ENCODE measurements around the gene ETDA.
"Not testable (repeated sequence)": the region's sequence is repeated elsewhere in the genome, so short reads cannot be mapped to it uniquely, and the experiment has no call there.

The ETDA gene

DNA sequence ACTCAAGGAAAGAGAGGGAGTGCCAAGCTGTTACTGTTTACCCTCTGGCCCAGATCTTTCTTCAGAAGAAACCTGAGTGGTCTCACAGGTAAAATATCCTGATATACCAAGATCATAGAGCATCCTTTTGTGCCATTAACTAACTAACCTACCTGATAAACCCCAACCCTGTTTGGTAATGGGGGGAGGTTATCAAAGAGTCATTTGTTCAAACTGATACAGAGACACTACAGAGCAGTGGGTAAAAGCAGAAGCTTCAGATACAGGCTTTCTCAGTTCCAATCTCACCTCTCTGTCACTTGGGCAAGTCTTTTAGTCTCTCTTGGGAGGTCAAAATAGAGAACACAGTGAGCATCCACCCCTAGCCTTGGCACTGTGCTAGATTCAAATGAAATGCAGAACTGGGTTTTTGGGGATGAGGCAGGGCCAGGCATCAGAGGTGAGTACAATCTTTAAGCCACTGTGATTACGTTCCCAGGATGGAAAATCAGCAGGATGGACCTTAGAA is at the start of gene ETDA:
ETDA (plus strand) TSS at position 51 of the 508 bp plus-strand sequence. CDS start 1,216 bp downstream, outside the sequence.
- not testable (repeated sequence) for DNase-seq (ENCODE audit: low read depth)

DNA sequence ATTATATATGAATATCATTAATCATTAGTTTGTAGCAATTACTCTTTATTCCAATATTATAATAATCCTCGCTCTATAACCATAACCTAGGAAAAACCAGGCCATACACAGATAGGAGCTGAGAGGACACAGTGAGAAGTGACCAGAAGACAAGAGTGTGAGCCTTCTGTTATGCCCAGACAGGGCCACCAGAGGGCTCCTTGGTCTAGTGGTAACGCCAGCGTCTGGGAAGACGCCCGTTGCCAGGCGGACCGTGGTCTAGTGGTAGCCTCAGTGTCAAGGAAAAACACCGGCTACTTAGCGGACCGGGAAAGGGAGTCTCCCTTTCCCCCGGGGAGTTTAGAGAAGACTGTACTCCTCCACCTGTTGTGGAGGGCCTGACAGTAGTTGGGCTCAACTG is 45.4 kb upstream of the ETDA start:
- peak; percentile 7 for DNase-seq (ENCODE audit: low read depth)

DNA sequence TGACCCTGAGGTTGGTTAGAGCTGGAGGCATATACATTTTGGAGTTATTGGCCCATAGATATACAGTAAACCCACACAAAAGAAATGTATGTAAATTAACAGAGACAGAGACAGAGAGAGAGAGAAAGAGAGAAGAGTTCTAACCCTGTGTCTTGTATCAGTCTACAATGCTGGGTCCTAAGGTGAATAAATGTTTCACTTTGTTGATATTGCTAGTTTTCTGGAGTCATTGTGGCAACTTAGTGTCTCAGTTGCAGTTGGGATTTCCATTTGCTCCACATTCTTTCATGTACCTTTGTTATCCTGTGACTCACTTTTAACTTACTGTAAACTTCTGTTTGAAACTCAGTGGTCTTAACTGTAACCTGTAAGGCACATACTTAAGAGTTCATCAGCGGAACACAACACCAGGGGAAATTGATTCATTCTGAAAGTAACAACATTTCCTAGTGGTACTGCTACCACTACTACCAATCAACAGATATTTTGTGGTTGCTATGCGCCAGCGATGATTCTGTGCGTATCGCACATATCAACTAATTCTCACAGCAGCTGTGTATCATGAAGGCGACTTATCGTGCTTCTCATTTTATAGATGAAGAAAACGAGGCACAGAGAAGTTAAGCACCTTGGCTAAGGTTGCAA is 38.5 kb upstream of the ETDA start:
- DNase-seq (ENCODE audit: low read depth): no peak

DNA sequence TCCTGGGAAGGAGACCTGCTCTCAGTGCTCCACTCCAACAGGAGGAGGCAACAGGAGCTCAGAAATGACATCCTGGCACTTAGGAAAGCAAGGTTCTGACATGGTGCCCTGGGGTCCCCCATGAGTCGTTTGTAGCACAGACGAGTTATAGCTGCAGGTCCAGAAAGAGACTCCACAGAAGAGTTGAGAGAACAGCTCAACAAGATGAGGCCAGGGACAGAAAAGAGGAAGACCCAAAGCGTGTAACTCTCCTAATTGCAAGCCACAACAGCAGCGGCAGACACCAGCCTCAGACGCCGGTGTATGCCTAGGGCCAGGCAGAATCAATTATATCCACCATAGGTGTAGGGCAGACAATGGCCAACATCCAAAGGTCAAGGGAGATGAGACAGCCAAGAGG is 5.9 kb upstream of the ETDA start:
- DNase-seq (ENCODE audit: low read depth): not testable (repeated sequence)

DNA sequence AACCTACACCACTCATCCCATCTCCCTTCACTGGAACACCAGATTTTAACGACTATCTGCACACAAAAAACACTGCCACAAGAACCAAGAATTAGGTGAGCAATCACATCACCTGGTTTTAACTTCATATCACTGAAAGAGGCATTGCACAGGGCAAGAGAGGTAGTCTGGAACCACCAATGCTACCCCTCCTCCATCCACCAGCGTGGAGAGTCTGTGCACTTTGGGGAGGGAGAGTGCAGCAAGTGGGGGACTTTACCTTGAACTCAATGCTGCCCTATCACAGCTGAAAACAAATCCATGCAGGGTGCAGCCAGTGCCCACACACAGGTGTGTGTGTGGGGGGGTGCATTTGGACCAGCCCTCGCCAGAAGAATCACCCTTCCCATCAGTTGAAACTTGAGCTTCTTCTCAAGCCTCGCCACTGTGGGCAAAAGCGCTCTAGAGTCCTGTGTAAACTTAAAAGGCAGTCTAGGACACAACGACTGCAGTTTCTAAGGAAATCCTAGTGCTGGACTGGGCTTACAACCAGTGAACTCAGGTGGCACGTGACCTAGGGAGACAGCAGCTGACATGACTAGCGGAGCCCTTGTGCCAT is 4.3 kb downstream of the ETDA start:
- DNase-seq (ENCODE audit: low read depth): not testable (repeated sequence)

DNA sequence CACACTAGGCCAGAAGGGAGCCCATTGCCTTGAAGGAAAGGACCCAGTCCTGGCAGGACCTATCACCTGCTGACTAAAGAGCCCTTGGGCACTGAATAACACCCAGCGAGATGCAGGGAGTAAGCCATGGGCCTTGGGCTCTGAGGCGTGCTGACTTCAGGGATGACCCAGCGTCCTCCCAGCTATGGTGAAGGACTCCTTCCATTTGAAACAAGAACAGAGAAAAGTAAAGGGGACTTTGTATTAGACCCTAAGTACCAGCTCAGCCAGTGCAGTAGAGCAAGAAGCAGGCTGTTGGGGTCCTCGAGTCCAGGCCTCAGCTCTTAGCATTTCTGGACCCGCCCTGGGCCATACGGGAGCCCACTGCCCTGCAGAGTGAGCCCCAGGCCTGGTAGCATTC is 5.1 kb downstream of the ETDA start:
- no peak for DNase-seq (ENCODE audit: low read depth)

DNA sequence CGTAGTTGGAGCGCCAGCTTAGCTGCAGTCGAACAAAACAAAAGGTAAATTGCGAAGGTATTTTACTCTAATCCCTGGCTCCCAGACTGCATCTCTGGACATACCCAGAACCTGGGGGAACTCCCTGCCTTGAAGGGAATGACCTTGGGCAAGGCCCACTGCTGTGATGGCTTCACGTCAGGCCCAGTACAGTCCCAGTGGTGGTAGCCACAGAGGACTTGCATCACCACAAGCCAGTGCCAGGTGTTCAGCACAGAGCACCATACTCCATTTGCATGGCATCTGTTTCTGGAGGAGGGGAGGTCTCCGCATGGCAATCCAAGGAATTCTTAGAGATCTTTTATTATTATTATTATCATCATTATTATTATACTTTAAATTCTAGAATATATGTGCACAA is 5.6 kb downstream of the ETDA start:
- no peak for DNase-seq (ENCODE audit: low read depth)

DNA sequence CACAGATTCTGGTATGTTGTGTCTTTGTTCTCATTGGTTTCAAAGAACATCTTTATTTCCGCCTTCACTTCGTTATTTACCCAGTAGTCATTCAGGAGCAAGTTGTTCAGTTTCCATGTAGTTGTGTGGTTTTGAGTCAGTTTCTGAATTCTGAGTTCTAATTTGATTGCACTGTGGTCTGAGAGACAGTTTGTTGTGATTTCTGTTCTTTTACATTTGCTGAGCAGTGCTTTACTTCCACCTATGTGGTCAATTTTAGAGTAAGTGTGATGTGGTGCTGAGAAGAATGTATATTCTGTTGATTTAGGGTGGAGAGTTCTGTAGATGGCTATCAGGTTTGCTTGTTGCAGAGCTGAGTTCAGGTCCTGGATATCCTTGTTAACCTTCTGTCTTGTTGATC is 9.1 kb downstream of the ETDA start:
- not testable (repeated sequence) for DNase-seq (ENCODE audit: low read depth)

DNA sequence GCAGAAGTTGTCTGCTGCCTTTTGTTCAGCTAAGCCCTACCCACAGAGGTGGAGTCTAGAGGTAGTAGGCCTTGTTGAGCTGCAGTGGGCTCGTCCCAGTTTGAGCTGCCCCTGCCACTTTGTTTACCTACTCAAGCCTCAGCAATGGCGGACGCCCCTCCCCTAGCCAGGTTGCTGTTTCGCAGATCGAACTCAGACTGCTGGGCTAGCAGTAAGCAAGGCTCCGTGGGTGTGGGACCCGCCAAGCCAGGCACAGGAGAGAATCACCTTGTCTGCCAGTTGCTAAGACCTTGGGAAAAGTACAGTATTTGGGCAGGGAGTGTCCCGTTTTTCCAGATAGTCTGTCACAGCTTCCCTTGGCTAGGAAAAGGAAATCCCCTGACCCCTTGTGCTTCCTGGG is 11.5 kb downstream of the ETDA start:
- not testable (repeated sequence) for DNase-seq (ENCODE audit: low read depth)

DNA sequence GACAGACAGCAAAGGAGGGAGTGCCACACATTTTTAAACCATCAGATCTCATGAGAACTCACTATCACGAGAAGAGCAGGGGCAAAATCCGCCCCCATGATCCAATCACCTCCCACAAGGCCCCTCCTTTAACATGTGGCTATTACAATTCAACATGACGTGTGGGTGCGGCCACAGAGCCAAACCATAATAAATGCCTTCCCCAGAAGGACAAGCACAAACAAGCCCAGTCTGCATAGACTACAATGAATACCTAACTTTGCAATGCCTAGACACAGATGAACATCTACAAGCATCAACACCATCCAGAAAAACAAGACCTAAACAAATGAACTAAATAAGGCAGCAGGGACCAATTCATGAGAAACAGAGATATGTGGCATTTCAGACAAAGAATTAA is 12.3 kb downstream of the ETDA start:
- DNase-seq (ENCODE audit: low read depth): no peak

DNA sequence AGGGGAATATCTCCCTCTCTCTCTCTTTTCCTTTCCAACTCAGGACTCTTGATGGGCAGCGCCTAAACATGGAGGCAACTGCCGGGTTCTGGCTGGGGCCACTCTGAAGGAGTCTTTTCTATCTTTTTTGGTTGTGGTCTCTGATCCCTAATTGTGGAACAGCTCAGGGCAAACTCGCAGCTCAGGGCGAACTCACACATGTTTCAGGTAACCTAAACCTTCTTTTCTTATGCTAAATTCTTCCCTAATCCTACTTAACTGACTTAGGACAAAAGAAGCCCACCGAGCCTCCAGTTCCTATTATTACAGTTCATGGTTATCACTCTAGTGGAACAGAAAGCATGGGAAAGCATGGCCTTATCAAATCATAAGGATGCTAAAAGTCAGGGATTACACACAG is 21.3 kb downstream of the ETDA start:
- no peak for DNase-seq (ENCODE audit: low read depth)

DNA sequence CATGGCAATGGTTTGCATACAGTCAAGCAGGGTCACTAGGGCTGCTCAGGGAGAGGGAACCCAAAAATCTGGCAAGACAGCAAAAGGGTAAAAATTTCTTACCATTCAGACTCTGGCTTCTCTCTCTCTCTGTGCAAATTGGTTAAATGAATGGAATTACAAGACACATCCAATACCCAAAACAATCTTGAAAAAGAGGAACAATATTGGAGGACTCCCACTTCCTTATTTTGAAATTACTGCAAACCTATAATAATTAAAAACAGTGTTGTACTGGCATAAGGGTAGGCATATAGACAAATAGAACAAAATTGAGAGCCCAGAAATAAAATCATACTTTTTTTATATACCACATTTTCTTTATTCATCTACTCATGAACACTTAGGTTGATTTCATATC is 24.1 kb downstream of the ETDA start:
- DNase-seq (ENCODE audit: low read depth): no peak

DNA sequence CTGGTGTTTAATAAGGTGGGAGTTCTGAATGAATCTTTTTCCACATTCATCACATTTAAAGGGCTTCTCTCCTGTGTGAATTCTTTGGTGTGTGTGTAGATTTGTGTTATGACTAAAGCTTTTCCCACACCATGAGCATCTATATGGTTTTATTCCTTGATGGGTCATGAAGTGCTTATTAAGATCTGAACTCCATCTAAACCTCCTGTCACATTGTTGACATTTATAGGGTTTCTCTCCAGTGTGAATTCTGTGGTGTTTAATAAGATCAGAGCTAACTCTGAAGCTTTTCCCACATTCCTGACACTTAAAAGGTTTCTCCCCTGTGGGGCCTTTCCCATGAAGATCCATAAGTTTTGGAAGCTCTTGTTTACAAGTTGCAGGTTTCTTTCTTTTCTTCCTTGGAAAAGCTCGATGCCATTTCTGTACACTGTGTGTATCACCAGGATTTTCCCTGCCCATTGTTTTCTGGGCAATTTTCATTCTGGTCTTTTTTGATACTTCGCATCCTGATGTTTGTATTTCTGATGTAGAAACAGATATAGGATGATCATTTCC is 35.5 kb downstream of the ETDA start:
- no peak for DNase-seq (ENCODE audit: low read depth)

DNA sequence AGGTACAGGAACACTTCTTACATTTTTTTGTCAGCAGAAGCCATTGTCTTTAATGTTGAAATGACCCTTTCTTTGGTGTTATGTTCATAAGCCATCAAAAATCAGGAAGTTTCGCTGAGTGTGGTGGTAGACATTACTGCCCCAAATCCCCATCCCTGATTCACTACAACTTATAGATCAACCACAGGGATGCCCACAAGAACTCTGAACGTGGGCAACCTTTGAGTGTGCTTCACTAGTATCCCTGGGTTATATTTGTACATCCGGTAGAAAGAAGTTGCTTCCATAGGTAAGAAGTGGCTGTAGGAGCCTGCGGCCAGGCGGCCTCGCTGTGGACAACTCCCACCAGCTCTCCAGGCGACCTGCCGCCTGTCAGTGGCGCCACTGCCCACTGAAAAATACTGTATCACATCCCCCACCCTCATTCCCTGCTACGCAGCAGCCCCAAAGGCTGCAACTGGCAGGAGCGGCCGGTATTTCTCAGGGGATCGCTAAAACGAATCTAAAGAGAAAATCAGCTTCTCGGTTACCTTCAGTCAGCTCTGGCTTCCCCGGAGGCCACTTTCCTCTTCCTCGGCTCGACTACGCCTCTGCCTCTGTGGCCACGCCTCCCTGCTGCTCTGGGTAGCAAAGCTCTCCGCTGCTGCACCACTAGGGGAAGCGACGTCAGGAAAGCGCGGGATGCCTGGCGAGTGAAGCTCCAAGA is 43.5 kb downstream of the ETDA start:
- peak; percentile 33 for DNase-seq (ENCODE audit: low read depth)

DNA sequence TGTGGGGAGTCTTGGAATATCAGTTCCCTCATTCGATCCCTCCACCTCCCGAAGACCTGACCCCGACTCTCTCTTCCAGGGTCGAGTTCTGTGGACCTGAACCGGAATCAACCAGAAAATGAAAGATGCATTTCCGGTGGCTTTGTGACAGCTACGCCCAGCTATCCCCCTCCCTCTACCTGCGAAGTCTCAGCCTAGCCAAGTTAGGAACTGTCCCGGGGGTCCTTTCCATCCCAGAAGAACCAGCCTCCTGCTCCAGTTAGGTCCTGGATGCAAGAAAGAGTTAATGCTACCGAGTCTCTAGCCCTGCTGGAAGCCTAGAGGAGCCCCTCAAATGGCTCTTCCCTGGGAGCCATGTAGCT is 44.1 kb downstream of the ETDA start:
- no peak for DNase-seq (ENCODE audit: low read depth)

DNA sequence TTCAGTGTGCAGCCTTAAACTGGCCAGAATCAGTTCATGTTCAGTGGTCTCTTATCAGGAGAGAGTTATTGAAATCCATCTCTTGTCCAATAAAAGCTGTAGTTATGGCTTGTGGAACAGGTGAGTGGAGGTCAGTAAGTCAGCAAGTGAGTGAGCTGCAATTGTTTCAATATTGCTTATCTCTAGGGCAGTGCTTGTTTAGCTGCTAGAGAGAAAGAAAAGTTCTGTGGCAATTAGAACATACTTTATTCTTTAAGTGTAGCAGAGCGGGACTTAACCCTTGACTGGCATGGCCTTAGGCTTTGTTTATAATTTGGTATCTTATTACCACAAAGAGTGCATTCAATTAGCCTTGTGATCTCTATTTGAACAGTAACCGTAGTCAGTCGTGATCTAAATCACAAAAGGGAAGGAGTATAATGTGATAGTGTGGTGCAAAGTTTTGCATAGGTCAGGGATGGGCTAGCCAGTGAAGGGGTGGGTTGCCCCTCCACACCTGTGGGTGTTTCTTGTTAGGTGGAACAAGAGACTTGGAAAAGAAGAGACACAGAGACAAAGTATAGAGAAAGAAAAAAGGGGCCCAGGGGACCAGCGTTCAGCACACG is 50.5 kb downstream of the ETDA start:
- DNase-seq (ENCODE audit: low read depth): no peak
